Body of pancreas (tissue), 4 donors: ENCODE data around the gene SRR.

Experiments
- POLR2A ChIP-seq, 3 donors: fragments of 450-650 bp; IDR thresholded peaks; one replicate each; pipeline ENCODE4 v1.6.1; 2016; ENCODE audit warnings: antibody characterized with exemption in 3 of 3, mild to moderate bottlenecking in 2 of 3
- TF ChIP-seq, protein P1 (sequence below), 7 experiments: fragments of 450-650 bp in 4 of 7; fragments of 200-600 bp in 3 of 7; sonication (generic) in 3 of 7; IDR thresholded peaks; one replicate each; pipeline ENCODE4 v1.5.1; 2016 to 2019; ENCODE audit warnings: antibody characterized with exemption in 7 of 7

DNA sequence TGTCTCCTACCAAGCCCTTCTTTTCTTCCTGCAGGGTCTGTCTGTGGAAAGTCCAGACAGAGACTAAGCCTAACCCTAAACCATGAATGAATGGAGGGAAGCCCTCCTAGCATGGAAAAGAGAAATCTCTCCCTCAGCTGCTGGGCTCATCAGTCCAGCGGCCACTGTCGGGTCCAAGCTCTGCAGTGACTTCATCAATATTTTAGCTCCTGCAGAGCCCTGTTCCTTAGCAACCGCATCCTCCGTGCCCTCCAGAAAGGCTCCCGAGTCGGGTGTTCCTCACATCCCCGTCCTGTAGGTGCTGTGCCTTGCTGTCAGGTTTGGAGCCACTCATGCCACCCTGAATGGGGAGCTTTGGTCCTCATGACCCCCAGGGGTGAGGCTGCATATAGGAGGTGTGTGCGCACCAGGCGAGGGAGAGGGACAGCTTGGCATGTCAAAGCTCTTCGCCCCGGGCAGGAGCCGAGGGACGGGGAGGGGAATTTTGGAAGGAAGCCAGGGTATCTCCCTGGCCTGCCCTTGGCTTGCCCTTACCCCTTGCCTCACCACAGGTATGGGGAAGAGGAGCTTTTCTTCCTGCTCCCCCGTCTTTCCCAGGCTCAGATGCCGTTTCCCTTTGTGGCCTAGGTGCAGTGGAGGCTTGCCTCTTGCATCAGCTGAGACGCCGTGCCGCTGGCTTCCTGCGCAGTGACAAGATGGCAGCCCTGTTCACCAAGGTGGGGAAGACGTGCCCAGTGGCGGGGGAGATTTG, 57.4 kb downstream of the SRR start:
- TF ChIP-seq, protein P1, sequence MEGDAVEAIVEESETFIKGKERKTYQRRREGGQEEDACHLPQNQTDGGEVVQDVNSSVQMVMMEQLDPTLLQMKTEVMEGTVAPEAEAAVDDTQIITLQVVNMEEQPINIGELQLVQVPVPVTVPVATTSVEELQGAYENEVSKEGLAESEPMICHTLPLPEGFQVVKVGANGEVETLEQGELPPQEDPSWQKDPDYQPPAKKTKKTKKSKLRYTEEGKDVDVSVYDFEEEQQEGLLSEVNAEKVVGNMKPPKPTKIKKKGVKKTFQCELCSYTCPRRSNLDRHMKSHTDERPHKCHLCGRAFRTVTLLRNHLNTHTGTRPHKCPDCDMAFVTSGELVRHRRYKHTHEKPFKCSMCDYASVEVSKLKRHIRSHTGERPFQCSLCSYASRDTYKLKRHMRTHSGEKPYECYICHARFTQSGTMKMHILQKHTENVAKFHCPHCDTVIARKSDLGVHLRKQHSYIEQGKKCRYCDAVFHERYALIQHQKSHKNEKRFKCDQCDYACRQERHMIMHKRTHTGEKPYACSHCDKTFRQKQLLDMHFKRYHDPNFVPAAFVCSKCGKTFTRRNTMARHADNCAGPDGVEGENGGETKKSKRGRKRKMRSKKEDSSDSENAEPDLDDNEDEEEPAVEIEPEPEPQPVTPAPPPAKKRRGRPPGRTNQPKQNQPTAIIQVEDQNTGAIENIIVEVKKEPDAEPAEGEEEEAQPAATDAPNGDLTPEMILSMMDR (IDR thresholded peaks at IDR 0.05) = no peak
- no peak for TF ChIP-seq POLR2A (IDR thresholded peaks at IDR 0.05)
